T-helper 1 cell treated with Interleukin-12 subunit alpha and Interleukin-12 subunit beta and Interleukin-4 antibody, amounts not matched to agents 30 ng/mL and 1 ng/mL, for 36 hours (primary cell): Measurements from ENCODE around the gene SLC19A1. TPM values are rescaled to one million over a fixed set of nuclear protein-coding genes. Genes with fewer than 3 reads are reported as not detected.

ENCODE experiments used
- intact Hi-C: fragments of 100-400 bp; cut with micrococcal nuclease; formaldehyde crosslinking; loops from one replicate; pipeline ENCODE4 v1.15.1; 2024
- total RNA-seq: library from RNA; stranded (reverse); gene quantifications from 2 replicates; pipeline ENCODE4 v1.2.3, GENCODE V29; 2022

Gene SLC19A1
- total RNA-seq, 1 donor from 2014 or later = 61.9 TPM

GRCh38 chr21:45482899-45483821 is 59.1 kb downstream of the SLC19A1 start:
- intact Hi-C loops = no loop called here

- intact Hi-C loops = no loop called here
Observed at GRCh38 chr21:45481977-45482898, 60.0 kb downstream of the SLC19A1 start.

- intact Hi-C loops = no loop called here
Observed at GRCh38 chr21:45481566-45481965, 60.7 kb downstream of the SLC19A1 start.

- intact Hi-C loops = no loop called here
Observed at GRCh38 chr21:45480701-45481500, 61.3 kb downstream of the SLC19A1 start.

- intact Hi-C loops = loop anchor here (2.0 to 5.0 kb wide), 2 partner anchors 39 to 287 kb away; no protein-coding TSS in a partner anchor
Observed at GRCh38 chr21:45479691-45480675, 62.3 kb downstream of the SLC19A1 start.

- intact Hi-C loops = loop anchor here (1.0 to 5.0 kb wide), 8 partner anchors 40 to 341 kb away; partner anchors contain the start of genes PCBP3 and SLC19A1
Observed at GRCh38 chr21:45478816-45479669, 63.2 kb downstream of the SLC19A1 start.

- intact Hi-C loops = loop anchor here (1.0 to 5.0 kb wide), 8 partner anchors 41 to 342 kb away; partner anchors contain the start of genes PCBP3 and SLC19A1
Observed at GRCh38 chr21:45478115-45478801, 64.0 kb downstream of the SLC19A1 start.

GRCh38 chr21:45477176-45478114 is 64.8 kb downstream of the SLC19A1 start:
- intact Hi-C loops = loop anchor here (1.0 to 5.0 kb wide), 8 partner anchors 41 to 343 kb away; partner anchors contain the start of genes PCBP3 and SLC19A1

GRCh38 chr21:45476582-45476981 is 65.7 kb downstream of the SLC19A1 start:
- intact Hi-C loops = loop anchor here (5.0 kb wide), 1 partner anchor 291 kb away; no protein-coding TSS in a partner anchor

- intact Hi-C loops = loop anchor here (5.0 kb wide), 1 partner anchor 291 kb away; no protein-coding TSS in a partner anchor
Observed at GRCh38 chr21:45475797-45476570, 66.3 kb downstream of the SLC19A1 start.

GRCh38 chr21:45475004-45475685 is 67.1 kb downstream of the SLC19A1 start:
- intact Hi-C loops = loop anchor here (5.0 kb wide), 1 partner anchor 292 kb away; no protein-coding TSS in a partner anchor

- intact Hi-C loops = no loop called here
Observed at GRCh38 chr21:45474323-45474950, 67.8 kb downstream of the SLC19A1 start.

- intact Hi-C loops = no loop called here
Observed at GRCh38 chr21:45473496-45474322, 68.5 kb downstream of the SLC19A1 start.
